Measurements from ENCODE around the gene TRIM16.
"Not testable (repeated sequence)": the region's sequence is repeated elsewhere in the genome, so short reads cannot be mapped to it uniquely, and the experiment has no call there.

GRCh38 chr17:15623255-15623654 lies 60.9 kb downstream of the TRIM16 start:
- not testable (repeated sequence) for TF ChIP-seq CTCF, POLR2AphosphoS5 (IDR thresholded peaks at IDR 0.05)

Measured in breast epithelium (tissue), 3 donors.